ENCODE data around the gene ABHD17A. TPM values are rescaled to one million over a fixed set of nuclear protein-coding genes. Genes with fewer than 3 reads are reported as not detected.

ABHD17A gene
- polyA plus RNA-seq, 1 donor (not counting 4 experiments of a cell fraction or from before 2014, with no cell fraction given) = 27.2 TPM

- no peak overlapping the region for H3K4me3 ChIP-seq (ENCODE audit: control insufficient read depth in 2 of 3, extremely low read depth in 1 of 3, insufficient read depth in 2 of 3, low read depth in 1 of 3, low read length in 3 of 3)
- DNase-seq (ENCODE audit: low read depth, low spot score) (no peak), FAIRE-seq (no peak)
- no peaks in the 10 kb centered on the region for H3K9me1 ChIP-seq (ENCODE audit: control insufficient read depth, extremely low read depth, insufficient read depth, low read length)
- H3K27me3 ChIP-seq (ENCODE audit: control insufficient read depth, extremely low read depth, insufficient read depth, low read length) = no peaks in the 10 kb centered on the region
- H3K9me3 ChIP-seq (ENCODE audit: control insufficient read depth, low read depth, low read length) = no peaks in the 10 kb centered on the region
- no peak overlapping the region for H2AFZ ChIP-seq (ENCODE audit: control insufficient read depth, low read length)
- TF ChIP-seq, protein P1, sequence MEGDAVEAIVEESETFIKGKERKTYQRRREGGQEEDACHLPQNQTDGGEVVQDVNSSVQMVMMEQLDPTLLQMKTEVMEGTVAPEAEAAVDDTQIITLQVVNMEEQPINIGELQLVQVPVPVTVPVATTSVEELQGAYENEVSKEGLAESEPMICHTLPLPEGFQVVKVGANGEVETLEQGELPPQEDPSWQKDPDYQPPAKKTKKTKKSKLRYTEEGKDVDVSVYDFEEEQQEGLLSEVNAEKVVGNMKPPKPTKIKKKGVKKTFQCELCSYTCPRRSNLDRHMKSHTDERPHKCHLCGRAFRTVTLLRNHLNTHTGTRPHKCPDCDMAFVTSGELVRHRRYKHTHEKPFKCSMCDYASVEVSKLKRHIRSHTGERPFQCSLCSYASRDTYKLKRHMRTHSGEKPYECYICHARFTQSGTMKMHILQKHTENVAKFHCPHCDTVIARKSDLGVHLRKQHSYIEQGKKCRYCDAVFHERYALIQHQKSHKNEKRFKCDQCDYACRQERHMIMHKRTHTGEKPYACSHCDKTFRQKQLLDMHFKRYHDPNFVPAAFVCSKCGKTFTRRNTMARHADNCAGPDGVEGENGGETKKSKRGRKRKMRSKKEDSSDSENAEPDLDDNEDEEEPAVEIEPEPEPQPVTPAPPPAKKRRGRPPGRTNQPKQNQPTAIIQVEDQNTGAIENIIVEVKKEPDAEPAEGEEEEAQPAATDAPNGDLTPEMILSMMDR (optimal IDR thresholded peaks at IDR 0.05 in 1 of 3, IDR thresholded peaks at IDR 0.05 in 1 of 3, conservative IDR thresholded peaks at IDR 0.05 in 1 of 3; ENCODE audit: extremely low read depth in 1 of 3, insufficient read depth in 2 of 3, low read length in 3 of 3) = no peak
- TF ChIP-seq EZH2 (IDR thresholded peaks at IDR 0.05; ENCODE audit: low read length) = no peak
- H3K27ac ChIP-seq (ENCODE audit: control insufficient read depth, insufficient read depth, low read length) = no peak overlapping the region
- H3K79me2 ChIP-seq (ENCODE audit: control insufficient read depth, insufficient read depth, low read length) = no peaks in the 10 kb centered on the region
- dilution Hi-C loops (cut with MboI; ENCODE audit: extremely low pct_ligation_motif_present, low sequenced_read_pairs) = no loop called here
- H3K4me2 ChIP-seq (ENCODE audit: control insufficient read depth, extremely low read depth, insufficient read depth, low read depth, low read length) = no peak overlapping the region
- H3K4me1 ChIP-seq (ENCODE audit: control insufficient read depth, extremely low read depth, insufficient read depth, low read length) = peaks cover 6% of the 10 kb centered on the region
- H4K20me1 ChIP-seq (ENCODE audit: control insufficient read depth, extremely low read depth, insufficient read depth, low read length) = no peaks in the 10 kb centered on the region
- no peak overlapping the region for H3K9ac ChIP-seq (ENCODE audit: control insufficient read depth, extremely low read depth, insufficient read depth, low read length)
- no peaks in the 10 kb centered on the region for H3K36me3 ChIP-seq (ENCODE audit: control insufficient read depth in 2 of 2, extremely low read depth in 1 of 2, insufficient read depth in 2 of 2, low read length in 2 of 2)
Measured at GRCh38 chr19:1893791-1894190, 8.5 kb upstream of the ABHD17A start.

DNA sequence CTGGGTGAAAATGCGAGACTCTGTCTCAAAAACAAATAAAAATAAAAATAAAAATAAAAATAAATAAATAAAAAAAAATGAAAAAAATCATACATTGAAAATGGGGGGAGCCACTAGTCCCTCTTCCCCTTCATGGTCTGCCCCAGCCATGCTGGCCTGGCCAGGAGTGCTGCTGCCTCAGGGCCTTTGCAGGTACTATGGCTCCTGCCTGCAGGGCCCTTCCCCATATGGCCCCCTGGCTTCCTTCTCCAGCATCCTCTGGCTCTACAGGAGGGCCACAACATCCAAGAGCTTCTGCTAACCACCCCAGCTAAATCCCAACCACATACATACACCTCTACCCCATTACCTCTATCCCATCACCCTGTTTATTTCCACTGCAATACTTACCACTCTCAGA lies 4.6 kb upstream of the ABHD17A start:
- Histone ChIP-seq H4K20me1 (ENCODE audit: control insufficient read depth, extremely low read depth, insufficient read depth, low read length) (no peaks in the 10 kb centered on the region), H3K9ac (ENCODE audit: control insufficient read depth, extremely low read depth, insufficient read depth, low read length) (no peak overlapping the region), H2AFZ (ENCODE audit: control insufficient read depth, low read length) (no peak overlapping the region), H3K4me2 (ENCODE audit: control insufficient read depth, extremely low read depth, insufficient read depth, low read depth, low read length) (no peak overlapping the region), H3K27me3 (ENCODE audit: control insufficient read depth, extremely low read depth, insufficient read depth, low read length) (no peaks in the 10 kb centered on the region), H3K79me2 (ENCODE audit: control insufficient read depth, insufficient read depth, low read length) (peaks cover 2% of the 10 kb centered on the region), H3K9me3 (ENCODE audit: control insufficient read depth, low read depth, low read length) (no peaks in the 10 kb centered on the region), H3K36me3 (ENCODE audit: control insufficient read depth in 2 of 2, extremely low read depth in 1 of 2, insufficient read depth in 2 of 2, low read length in 2 of 2) (no peaks in the 10 kb centered on the region), H3K27ac (ENCODE audit: control insufficient read depth, insufficient read depth, low read length) (no peak overlapping the region), H3K4me3 (ENCODE audit: control insufficient read depth in 2 of 3, extremely low read depth in 1 of 3, insufficient read depth in 2 of 3, low read depth in 1 of 3, low read length in 3 of 3) (no peak overlapping the region), H3K4me1 (ENCODE audit: control insufficient read depth, extremely low read depth, insufficient read depth, low read length) (no peaks in the 10 kb centered on the region), H3K9me1 (ENCODE audit: control insufficient read depth, extremely low read depth, insufficient read depth, low read length) (no peaks in the 10 kb centered on the region)
- no peak for DNase-seq (ENCODE audit: low read depth, low spot score)
- dilution Hi-C loops (cut with MboI; ENCODE audit: extremely low pct_ligation_motif_present, low sequenced_read_pairs) = no loop called here
- no peak for FAIRE-seq
- TF ChIP-seq, protein P1 (optimal IDR thresholded peaks at IDR 0.05 in 1 of 3, IDR thresholded peaks at IDR 0.05 in 1 of 3, conservative IDR thresholded peaks at IDR 0.05 in 1 of 3; ENCODE audit: extremely low read depth in 1 of 3, insufficient read depth in 2 of 3, low read length in 3 of 3) = no peak
- TF ChIP-seq EZH2 (IDR thresholded peaks at IDR 0.05; ENCODE audit: low read length) = no peak
